Cerebellar cortex (tissue), 1 donor: ENCODE data around the gene PLN.

Source experiments
- DNase-seq: peaks from one replicate; pipeline ENCODE4 v3.0.0-alpha.2; 2015; ENCODE audit warnings: low spot score

PLN gene

DNA sequence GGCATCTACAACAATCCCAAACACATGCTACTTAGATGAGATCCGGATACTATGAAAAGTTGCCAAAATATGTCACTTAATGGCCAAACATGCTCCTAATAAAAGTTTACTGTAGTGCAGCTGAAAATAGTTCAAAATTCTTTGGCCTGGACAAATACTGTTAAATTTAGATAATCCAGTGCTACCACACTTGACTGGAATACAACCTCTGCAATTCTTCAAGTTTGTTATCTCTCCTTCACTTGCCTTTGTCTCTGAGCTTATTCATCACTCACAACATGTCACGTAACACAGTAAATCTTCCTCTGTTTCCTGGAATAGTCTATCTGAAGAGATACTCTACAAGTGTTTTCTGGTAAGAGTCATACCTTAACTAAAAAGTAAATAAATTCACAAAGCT is 10.5 kb upstream of the PLN start:
- peak; percentile 23 for DNase-seq

- no peak for DNase-seq
Observed at GRCh38 chr6:118542184-118542952, 5.7 kb upstream of the PLN start.

DNA sequence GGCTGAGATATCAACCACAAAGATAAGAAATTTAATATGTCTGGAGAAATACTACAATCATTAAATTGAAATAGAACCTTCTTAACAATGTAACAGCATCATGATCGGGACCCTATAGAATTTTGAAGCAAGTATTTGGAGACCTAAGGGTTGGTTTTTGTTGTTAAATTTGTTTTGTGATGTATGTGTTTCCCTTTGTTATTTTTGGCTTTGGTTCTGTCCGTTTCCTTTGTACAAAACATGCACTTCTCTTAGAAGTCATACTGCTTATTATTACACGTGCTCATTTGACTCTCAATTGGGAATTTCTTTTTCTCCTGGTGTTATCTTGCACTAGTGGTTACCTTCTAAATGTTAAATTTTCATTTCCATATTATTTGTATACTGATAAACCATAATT is 4.0 kb upstream of the PLN start:
- no peak for DNase-seq

DNA sequence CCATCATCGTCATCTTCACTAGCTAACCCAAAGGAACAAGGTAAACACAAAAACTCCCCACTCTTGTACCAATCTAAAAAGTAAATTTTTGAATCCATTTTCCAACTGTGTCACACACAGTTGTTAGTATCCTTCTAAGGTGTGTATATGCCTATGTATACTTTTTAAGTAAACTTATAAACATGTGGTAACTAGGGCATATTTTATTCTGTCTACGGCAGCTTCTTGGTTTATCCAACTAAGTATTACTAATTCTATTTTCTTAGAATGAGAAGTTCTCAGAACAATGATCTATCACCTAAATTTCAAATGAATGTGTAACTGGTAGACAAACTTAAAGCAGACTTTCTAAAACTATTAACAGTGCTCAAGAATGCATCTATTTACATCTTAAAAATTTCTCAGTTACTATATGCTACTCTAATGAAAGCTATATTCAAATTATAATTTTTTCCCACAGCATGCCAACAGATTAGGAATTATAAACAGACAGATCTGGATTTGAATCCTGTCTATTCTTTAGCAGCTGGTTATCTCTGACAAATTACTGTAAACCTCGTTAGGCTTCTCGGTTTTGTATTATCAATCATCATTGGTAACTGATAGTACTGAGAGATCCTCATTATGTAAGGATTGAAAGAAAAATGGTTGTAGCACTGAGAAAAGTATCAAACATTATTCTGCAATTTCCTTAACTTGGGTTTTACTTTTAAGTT is 1.8 kb upstream of the PLN start:
- no peak for DNase-seq

DNA sequence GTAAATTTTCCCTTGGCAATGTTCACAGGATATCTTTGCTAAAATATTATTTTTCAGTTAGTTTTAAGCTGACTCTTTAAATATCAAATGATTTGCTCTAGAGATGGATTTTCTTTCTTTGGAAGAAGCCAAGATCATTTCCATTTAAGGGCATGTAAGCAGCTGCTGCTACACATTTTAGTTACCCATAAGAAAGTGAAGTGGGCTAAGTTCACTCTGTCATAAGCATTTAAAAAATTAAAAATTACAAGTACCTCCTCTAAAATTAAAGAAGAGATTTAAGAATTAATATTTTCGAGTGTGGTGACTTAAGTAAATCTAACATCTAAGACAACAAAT is 1.2 kb upstream of the PLN start:
- no peak for DNase-seq

- no peak for DNase-seq
Observed at GRCh38 chr6:118548613-118549012, 517 bp downstream of the PLN start.

DNA sequence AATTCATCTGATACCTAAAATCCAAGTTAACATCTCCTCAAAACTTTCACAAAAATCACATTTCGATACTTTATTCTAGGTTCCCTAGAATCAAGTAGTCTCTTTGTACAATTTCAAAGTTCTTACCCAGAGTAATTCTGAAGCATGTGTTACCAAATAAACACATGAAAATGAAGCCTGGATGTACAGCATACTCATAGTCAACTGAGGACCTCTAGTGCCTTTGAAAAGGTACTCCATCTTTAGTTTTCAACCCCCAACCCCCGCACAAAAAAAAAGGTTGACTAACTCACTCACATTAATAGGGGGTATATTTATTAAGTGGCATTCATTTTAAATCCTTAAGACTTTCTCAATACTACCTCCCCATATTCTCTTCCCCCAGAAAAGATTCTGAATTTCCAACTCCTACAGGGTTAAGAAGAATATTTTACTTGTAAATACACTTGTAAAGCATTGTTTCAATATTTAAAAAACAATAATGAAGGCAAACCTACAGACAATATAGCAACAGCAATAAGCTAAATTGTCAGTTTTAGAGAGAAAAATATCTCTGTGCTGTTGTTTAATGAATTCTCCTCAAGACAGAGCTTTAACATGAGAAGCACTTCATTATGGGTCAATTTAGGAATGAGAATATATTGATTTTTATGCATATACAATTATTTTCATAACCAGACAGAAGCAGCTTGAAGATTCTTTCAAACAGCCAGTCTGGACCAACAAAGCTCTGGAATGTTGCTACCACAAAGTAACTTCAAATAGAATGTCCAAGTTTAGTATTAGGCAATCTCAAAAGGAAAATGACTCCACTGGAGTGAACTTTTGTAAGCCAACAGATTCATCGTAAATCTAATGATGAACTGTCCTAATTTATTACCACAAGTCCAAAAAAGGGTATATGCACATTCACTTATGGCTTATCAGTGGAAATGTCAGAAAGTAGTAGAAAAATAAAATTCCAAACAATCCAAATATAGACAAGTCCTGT is 3.3 kb downstream of the PLN start:
- peak; percentile 67 for DNase-seq

DNA sequence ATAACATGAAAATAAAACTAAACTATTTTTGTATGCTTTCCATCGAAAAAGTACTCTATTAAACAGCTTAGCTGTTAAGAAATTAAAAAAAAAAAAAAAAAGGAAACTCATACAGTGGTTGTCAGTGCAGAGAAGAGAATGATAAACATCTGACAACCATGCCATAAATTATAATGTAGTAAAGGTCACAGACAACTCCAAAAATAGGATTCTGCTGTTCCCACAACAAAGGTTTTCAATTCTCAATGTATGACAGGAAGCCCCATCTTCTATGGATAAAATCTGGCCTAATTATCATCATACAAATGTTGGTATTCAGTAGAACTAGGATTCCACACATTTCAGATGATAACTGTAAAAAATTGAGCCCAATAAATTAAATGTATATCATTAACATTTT is 5.0 kb downstream of the PLN start:
- DNase-seq = no peak

- no peak for DNase-seq
Observed at GRCh38 chr6:118554698-118555097, 6.6 kb downstream of the PLN start.

- no peak for DNase-seq
Observed at GRCh38 chr6:118558464-118559217, 10.5 kb downstream of the PLN start.

- no peak for DNase-seq
Observed at GRCh38 chr6:118559659-118560058, 11.6 kb downstream of the PLN start.

GRCh38 chr6:118562248-118562647 is 14.2 kb downstream of the PLN start:
- DNase-seq = no peak

GRCh38 chr6:118562959-118563358 is 14.9 kb downstream of the PLN start:
- DNase-seq = no peak

DNA sequence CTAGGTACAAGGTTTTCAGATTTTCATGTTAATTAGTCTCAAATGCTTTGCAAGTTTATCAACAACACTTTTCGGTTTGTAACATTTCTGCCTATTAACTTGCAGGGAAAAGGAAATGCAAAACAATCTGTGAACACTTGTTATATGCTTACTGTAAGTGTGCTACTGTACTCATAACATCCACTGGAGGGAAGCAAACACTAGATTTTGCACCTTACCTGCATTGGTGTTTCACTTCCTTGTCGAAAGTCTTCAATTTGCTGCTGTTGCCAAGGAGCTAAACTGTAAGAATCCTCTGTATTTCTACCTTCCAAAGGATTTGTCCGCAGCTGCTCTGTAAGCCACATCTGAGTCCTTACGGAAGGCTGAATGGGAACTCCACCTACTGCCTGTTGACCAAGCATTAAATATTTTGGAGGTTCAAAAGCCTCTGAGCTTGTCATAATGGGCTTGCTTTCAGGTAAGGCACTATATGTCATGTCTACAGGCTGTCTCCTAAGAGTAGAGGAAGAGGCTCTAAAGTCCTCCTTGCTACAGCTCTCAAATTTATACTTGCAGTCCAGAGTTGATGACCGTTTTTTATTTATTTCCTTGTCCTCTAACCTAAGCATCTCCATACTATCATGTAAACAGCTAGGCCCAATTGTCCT is 17.3 kb downstream of the PLN start:
- DNase-seq = peak; percentile 56

DNA sequence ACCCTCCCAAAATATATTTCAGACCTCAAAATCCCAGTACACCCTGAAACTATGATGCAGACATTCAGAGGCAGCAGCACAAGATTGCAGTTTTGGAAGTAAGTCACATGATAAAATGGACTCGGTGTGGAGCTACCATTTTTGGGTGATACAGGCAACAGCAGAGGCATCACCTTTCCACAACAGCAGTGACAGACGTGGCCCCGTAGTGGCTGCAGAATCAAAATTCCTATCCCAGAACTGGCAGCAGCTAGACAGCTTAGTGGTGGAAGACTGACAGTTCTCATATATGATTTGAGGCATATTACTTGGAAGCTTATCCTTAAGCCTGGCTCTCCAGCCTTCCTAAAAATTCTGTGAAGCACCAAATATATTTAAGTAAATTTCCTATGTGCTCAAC is 19.9 kb downstream of the PLN start:
- no peak for DNase-seq

- no peak for DNase-seq
Observed at GRCh38 chr6:118569498-118569897, 21.4 kb downstream of the PLN start.

DNA sequence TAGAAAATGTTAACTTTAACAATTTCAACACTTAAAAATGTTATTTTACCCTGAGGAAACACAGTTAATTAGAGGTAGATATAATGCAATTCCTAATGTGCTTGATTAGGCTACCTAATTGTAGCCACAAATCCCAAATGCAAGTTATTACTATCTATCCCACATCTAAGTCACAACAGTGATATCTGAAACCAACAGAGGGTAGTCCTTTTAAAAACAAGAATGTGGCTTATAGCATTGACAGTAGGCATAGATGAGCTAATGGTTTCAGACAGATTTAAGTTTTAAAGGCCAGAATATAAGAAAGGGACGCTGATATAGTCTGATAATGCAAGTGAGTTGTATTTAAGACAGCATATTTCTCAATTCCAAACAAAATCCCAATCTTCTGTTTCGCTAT is 23.0 kb downstream of the PLN start:
- no peak for DNase-seq

GRCh38 chr6:118574051-118574865 is 26.2 kb downstream of the PLN start:
- DNase-seq = no peak

GRCh38 chr6:118577972-118578371 is 29.9 kb downstream of the PLN start:
- no peak for DNase-seq

- DNase-seq = no peak
Observed at GRCh38 chr6:118578617-118579016, 30.5 kb downstream of the PLN start.
